Naive thymus-derived CD8-positive, alpha-beta T cell (primary cell): ENCODE data around the gene COMP. TPM values are rescaled to one million over a fixed set of nuclear protein-coding genes. Genes with fewer than 3 reads are reported as not detected.

Experiments
- ATAC-seq, 2 donors: fragments of 150-1000 bp; cut with Tn5 transposase in 1 of 2; sonication (Bioruptor Pico), chemical (Tn5 transposase) in 1 of 2; 1 replicate in 1 of 2; 2 replicates in 1 of 2; pipeline ENCODE4 v1.10.0; 2021; ENCODE audit warnings: mild to moderate bottlenecking in 2 of 2, moderate library complexity in 2 of 2
- POLR2A ChIA-PET: fragments of 350-600 bp; sonication (Branson Sonifier 250); formaldehyde crosslinking; loops from one replicate; lab custom pipeline; 2021; ENCODE audit warnings: antibody characterized with exemption; lab: Charles Lee
- DNase-seq, 10 donors: peaks; one replicate each; pipeline versions ENCODE4 v3.0.0 to v3.0.0-alpha.2; 2020 to 2022
- H3K27ac Mint-ChIP-seq, 10 donors: one replicate each; pipeline ENCODE4 v1.8.0; 2020 to 2022; ENCODE audit warnings: mild to moderate bottlenecking in 10 of 10, mixed read lengths in 10 of 10, moderate library complexity in 4 of 10, inconsistent platforms in 1 of 10
- H3K27me3 Mint-ChIP-seq, 5 donors: one replicate each; pipeline ENCODE4 v1.8.0; 2021 to 2022; ENCODE audit warnings: mixed read lengths in 5 of 5
- H3K36me3 Mint-ChIP-seq, 3 donors: one replicate each; pipeline ENCODE4 v1.8.0; 2020 to 2022; ENCODE audit warnings: mixed read lengths in 3 of 3, mild to moderate bottlenecking in 2 of 3, inconsistent platforms in 1 of 3
- H3K4me1 Mint-ChIP-seq, 4 donors: one replicate each; pipeline ENCODE4 v1.8.0; 2021 to 2022; ENCODE audit warnings: mixed read lengths in 4 of 4
- H3K4me3 Mint-ChIP-seq, 10 donors: one replicate each; pipeline ENCODE4 v1.8.0; 2020 to 2022; ENCODE audit warnings: mild to moderate bottlenecking in 10 of 10, mixed read lengths in 10 of 10, moderate library complexity in 6 of 10, inconsistent platforms in 1 of 10
- H3K9me3 Mint-ChIP-seq, 9 donors: one replicate each; pipeline ENCODE4 v1.8.0; 2020 to 2022; ENCODE audit warnings: mixed read lengths in 9 of 9, mild to moderate bottlenecking in 3 of 9, inconsistent platforms in 1 of 9, moderate library complexity in 1 of 9
- polyA plus RNA-seq, 3 donors: library from polyadenylated mRNA; unstranded; fragments of 300-500 nt; fragmentation: Illumina TruSeq; gene quantifications; one replicate each; pipeline ENCODE4 v1.2.3, GENCODE V29; 2021
- total RNA-seq, 8 experiments: library from RNA in 2 of 8; stranded (reverse) in 2 of 8; gene quantifications; one replicate each; pipeline ENCODE4 v1.2.3 and lab custom pipeline; 2021 to 2026

COMP gene
- total and polyA plus RNA-seq, 5 experiments from 2014 or later = not detected

- peak overlapping the region; percentile 64 to 95 (median 83) for H3K4me3 Mint-ChIP-seq
- DNase-seq (no peak), ATAC-seq (no peak)
- POLR2A ChIA-PET = interaction anchor here (0.5 kb wide), 1 partner anchor 166 kb away, joined by 5 read pairs; no protein-coding TSS in a partner anchor
- peak overlapping the region in 3 of 10 donors; percentile 7 to 82 (median 73) for H3K27ac Mint-ChIP-seq
- peaks cover 0 to 4% (median 0%) of the 10 kb centered on the region in 3 donors for H3K36me3 Mint-ChIP-seq
- no peaks in the 10 kb centered on the region for H3K9me3 Mint-ChIP-seq
- H3K27me3 Mint-ChIP-seq = peaks cover 30 to 82% (median 64%) of the 10 kb centered on the region in 5 donors
- H3K4me1 Mint-ChIP-seq = peaks cover 18 to 54% (median 48%) of the 10 kb centered on the region in 4 donors
Measured at GRCh38 chr19:18789422-18789869, 1.7 kb downstream of the COMP start.

- Mint-ChIP-seq H3K9me3 (no peaks in the 10 kb centered on the region), H3K27me3 (peaks cover 28 to 76% (median 61%) of the 10 kb centered on the region in 5 donors), H3K4me1 (peaks cover 20 to 59% (median 51%) of the 10 kb centered on the region in 4 donors), H3K27ac (peak overlapping the region in 3 of 10 donors; percentile 7 to 82 (median 59)), H3K36me3 (peaks cover 0 to 4% (median 0%) of the 10 kb centered on the region in 3 donors), H3K4me3 (peak overlapping the region; percentile 64 to 95 (median 83))
- peak in 1 of 2 donors; percentile 19 for ATAC-seq
- no peak for DNase-seq
- POLR2A ChIA-PET = no interaction called here
Measured at GRCh38 chr19:18788529-18789421, 2.3 kb downstream of the COMP start.

GRCh38 chr19:18785179-18786124 lies 5.7 kb downstream of the COMP start:
- Mint-ChIP-seq H3K27me3 (peaks cover 17 to 50% (median 37%) of the 10 kb centered on the region in 5 donors), H3K9me3 (no peaks in the 10 kb centered on the region), H3K36me3 (peaks cover 0 to 5% (median 0%) of the 10 kb centered on the region in 3 donors), H3K4me1 (peaks cover 18 to 52% (median 46%) of the 10 kb centered on the region in 4 donors), H3K4me3 (peak overlapping the region; percentile 20 to 83 (median 72)), H3K27ac (no peak overlapping the region)
- ATAC-seq (peak; percentile 52 to 75), DNase-seq (peak; percentile 31 to 81 (median 59))
- POLR2A ChIA-PET = no interaction called here

GRCh38 chr19:18784786-18785120 lies 6.4 kb downstream of the COMP start:
- ATAC-seq (no peak), DNase-seq (no peak)
- Mint-ChIP-seq H3K27ac (peak overlapping the region in 1 of 10 donors; percentile 27), H3K36me3 (peaks cover 0 to 2% (median 0%) of the 10 kb centered on the region in 3 donors), H3K4me3 (peak overlapping the region in 4 of 10 donors; percentile 43 to 83 (median 74)), H3K4me1 (peaks cover 14 to 45% (median 41%) of the 10 kb centered on the region in 4 donors), H3K27me3 (peaks cover 14 to 43% (median 31%) of the 10 kb centered on the region in 5 donors), H3K9me3 (no peaks in the 10 kb centered on the region)
- POLR2A ChIA-PET = no interaction called here

- peak overlapping the region in 3 of 10 donors; percentile 8 to 83 (median 15) for H3K4me3 Mint-ChIP-seq
- H3K36me3 Mint-ChIP-seq = peaks cover 0 to 2% (median 0%) of the 10 kb centered on the region in 3 donors
- ATAC-seq (no peak), DNase-seq (no peak)
- H3K27me3 Mint-ChIP-seq = peaks cover 12 to 37% (median 26%) of the 10 kb centered on the region in 5 donors
- H3K27ac Mint-ChIP-seq = peak overlapping the region in 2 of 10 donors; percentile 27 to 37
- H3K4me1 Mint-ChIP-seq = peaks cover 11 to 40% (median 35%) of the 10 kb centered on the region in 4 donors
- POLR2A ChIA-PET = no interaction called here
- H3K9me3 Mint-ChIP-seq = no peaks in the 10 kb centered on the region
Measured at GRCh38 chr19:18783958-18784785, 6.9 kb downstream of the COMP start.

GRCh38 chr19:18782559-18783225 lies 8.4 kb downstream of the COMP start:
- POLR2A ChIA-PET = no interaction called here
- Mint-ChIP-seq H3K36me3 (peaks cover 0 to 2% (median 0%) of the 10 kb centered on the region in 3 donors), H3K4me3 (no peak overlapping the region), H3K9me3 (no peaks in the 10 kb centered on the region), H3K4me1 (peaks cover 13 to 29% (median 24%) of the 10 kb centered on the region in 4 donors), H3K27me3 (peaks cover 10 to 25% (median 21%) of the 10 kb centered on the region in 5 donors), H3K27ac (peak overlapping the region in 1 of 10 donors; percentile 81)
- ATAC-seq (no peak), DNase-seq (no peak)

- Mint-ChIP-seq H3K4me1 (peaks cover 11 to 22% (median 18%) of the 10 kb centered on the region in 4 donors), H3K4me3 (no peak overlapping the region), H3K27ac (peak overlapping the region in 1 of 10 donors; percentile 5), H3K36me3 (peaks cover 0 to 2% (median 0%) of the 10 kb centered on the region in 3 donors), H3K27me3 (peaks cover 6 to 18% (median 15%) of the 10 kb centered on the region in 5 donors), H3K9me3 (no peaks in the 10 kb centered on the region)
- DNase-seq (no peak), ATAC-seq (no peak)
- POLR2A ChIA-PET = no interaction called here
Measured at GRCh38 chr19:18781885-18782527, 9.1 kb downstream of the COMP start.

- H3K9me3 Mint-ChIP-seq = no peaks in the 10 kb centered on the region
- H3K36me3 Mint-ChIP-seq = peaks cover 0 to 2% (median 0%) of the 10 kb centered on the region in 3 donors
- no peak for DNase-seq
- no peak overlapping the region for H3K27ac Mint-ChIP-seq
- POLR2A ChIA-PET = no interaction called here
- no peak for ATAC-seq
- H3K4me1 Mint-ChIP-seq = peaks cover 11 to 18% (median 14%) of the 10 kb centered on the region in 4 donors
- peaks cover 2 to 11% (median 8%) of the 10 kb centered on the region in 5 donors for H3K27me3 Mint-ChIP-seq
- H3K4me3 Mint-ChIP-seq = no peak overlapping the region
Measured at GRCh38 chr19:18781047-18781600, 10.0 kb downstream of the COMP start.

- POLR2A ChIA-PET = no interaction called here
- ATAC-seq (no peak), DNase-seq (no peak)
- H3K27me3 Mint-ChIP-seq = peaks cover 0 to 7% (median 4%) of the 10 kb centered on the region in 5 donors
- no peaks in the 10 kb centered on the region for H3K9me3 Mint-ChIP-seq
- H3K4me1 Mint-ChIP-seq = peaks cover 8 to 13% (median 11%) of the 10 kb centered on the region in 4 donors
- H3K4me3 Mint-ChIP-seq = no peak overlapping the region
- H3K27ac Mint-ChIP-seq = no peak overlapping the region
- peaks cover 0 to 2% (median 0%) of the 10 kb centered on the region in 3 donors for H3K36me3 Mint-ChIP-seq
Measured at GRCh38 chr19:18780631-18781030, 10.5 kb downstream of the COMP start.

GRCh38 chr19:18780081-18780480 lies 11.0 kb downstream of the COMP start:
- POLR2A ChIA-PET = no interaction called here
- no peak for DNase-seq
- peaks cover 0 to 4% (median 0%) of the 10 kb centered on the region in 5 donors for H3K27me3 Mint-ChIP-seq
- no peak overlapping the region for H3K27ac Mint-ChIP-seq
- ATAC-seq = no peak
- H3K36me3 Mint-ChIP-seq = peaks cover 0 to 2% (median 0%) of the 10 kb centered on the region in 3 donors
- H3K4me3 Mint-ChIP-seq = no peak overlapping the region
- no peaks in the 10 kb centered on the region for H3K9me3 Mint-ChIP-seq
- H3K4me1 Mint-ChIP-seq = peaks cover 4 to 8% (median 7%) of the 10 kb centered on the region in 4 donors
